Activated effector memory CD4-positive, alpha-beta T cell treated with anti-CD3 and anti-CD28 coated beads, Interleukin-2, amount 50 U/mL, for 16 hours (primary cell): ENCODE measurements around the gene MAP3K20.

Source experiments
- DNase-seq: peaks from one replicate; pipeline ENCODE4 v3.0.0-alpha.2; 2020

The MAP3K20 gene

GRCh38 chr2:173210270-173211196 is 134.9 kb downstream of the MAP3K20 start:
- peak; percentile 72 for DNase-seq

GRCh38 chr2:173213181-173213580 is 137.5 kb downstream of the MAP3K20 start:
- DNase-seq = no peak

GRCh38 chr2:173214213-173214612 is 138.6 kb downstream of the MAP3K20 start:
- no peak for DNase-seq

- no peak for DNase-seq
Measured at GRCh38 chr2:173215316-173215715, 139.7 kb downstream of the MAP3K20 start.

- DNase-seq = no peak
Measured at GRCh38 chr2:173216051-173216450, 140.4 kb downstream of the MAP3K20 start.

GRCh38 chr2:173216668-173217067 is 141.0 kb downstream of the MAP3K20 start:
- DNase-seq = no peak

- no peak for DNase-seq
Measured at GRCh38 chr2:173217116-173217840, 141.6 kb downstream of the MAP3K20 start.

- no peak for DNase-seq
Measured at GRCh38 chr2:173218326-173219056, 142.8 kb downstream of the MAP3K20 start.

- DNase-seq = no peak
Measured at GRCh38 chr2:173221132-173221695, 145.6 kb downstream of the MAP3K20 start.

GRCh38 chr2:173221937-173222594 is 146.4 kb downstream of the MAP3K20 start:
- no peak for DNase-seq

- DNase-seq = no peak
Measured at GRCh38 chr2:173223871-173224270, 148.2 kb downstream of the MAP3K20 start.

- no peak for DNase-seq
Measured at GRCh38 chr2:173226899-173227698, 151.5 kb downstream of the MAP3K20 start.

- no peak for DNase-seq
Measured at GRCh38 chr2:173229086-173229485, 153.4 kb downstream of the MAP3K20 start.

- DNase-seq = no peak
Measured at GRCh38 chr2:173230181-173230580, 154.5 kb downstream of the MAP3K20 start.

GRCh38 chr2:173231042-173231441 is 155.4 kb downstream of the MAP3K20 start:
- no peak for DNase-seq

GRCh38 chr2:173231465-173231864 is 155.8 kb downstream of the MAP3K20 start:
- no peak for DNase-seq

GRCh38 chr2:173232956-173233744 is 157.5 kb downstream of the MAP3K20 start:
- DNase-seq = no peak

GRCh38 chr2:173235947-173236803 is 160.5 kb downstream of the MAP3K20 start:
- DNase-seq = no peak

- DNase-seq = no peak
Measured at GRCh38 chr2:173238385-173238784, 162.7 kb downstream of the MAP3K20 start.

- DNase-seq = no peak
Measured at GRCh38 chr2:173238831-173239230, 163.2 kb downstream of the MAP3K20 start.
